GM18907 (cell line): ENCODE data around the gene RBKS.
A peak's percentile ranks its signal among the peaks of the same experiment; 100 is the strongest.
"Not testable (repeated sequence)": the region's sequence is repeated elsewhere in the genome, so short reads cannot be mapped to it uniquely, and the experiment has no call there.

Source experiments
- ATAC-seq: cut with Tn5 transposase; IDR thresholded peaks from one replicate; pipeline ENCODE4 v1.9.1; 2021; ENCODE audit warnings: mild to moderate bottlenecking, moderate library complexity; ENCODE audit not compliant: unreplicated experiment

The RBKS gene

DNA sequence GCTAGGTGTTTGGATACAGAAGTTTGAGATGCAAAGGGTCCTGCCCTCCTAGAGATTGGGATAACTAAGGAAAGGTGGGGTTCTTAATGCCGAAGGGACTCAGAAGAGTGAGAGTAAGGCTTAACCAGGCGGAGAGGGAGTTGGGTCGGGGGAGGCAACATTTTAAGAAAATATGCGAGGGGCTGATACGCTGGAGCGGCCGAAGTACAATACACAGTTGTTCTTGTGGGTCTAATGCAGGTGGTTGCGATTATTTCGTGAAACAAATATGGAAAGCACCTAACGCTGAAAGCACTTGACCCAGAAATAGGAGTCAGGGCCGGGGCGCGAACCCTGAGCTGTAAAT, 119.0 kb downstream of the RBKS start:
- peak; percentile 22 for ATAC-seq

DNA sequence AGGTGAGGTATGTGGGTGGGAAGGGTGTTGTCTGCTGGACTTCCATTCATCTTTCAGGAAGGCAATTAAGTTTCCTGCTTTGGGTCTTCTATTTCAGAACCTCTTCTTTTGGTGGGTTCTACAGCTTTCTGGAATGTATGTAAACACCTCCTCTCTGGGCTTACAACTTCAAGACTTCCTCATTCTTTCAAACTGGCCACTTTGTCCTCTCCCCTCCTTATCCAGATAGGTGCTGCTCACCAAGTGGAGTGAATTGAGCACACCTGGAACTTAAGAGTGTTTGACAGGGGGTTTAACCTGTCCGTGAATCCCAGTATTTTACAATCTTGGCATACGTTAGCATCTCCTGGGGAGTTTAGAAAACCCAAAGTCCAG, 123.9 kb downstream of the RBKS start:
- ATAC-seq, result no peak

DNA sequence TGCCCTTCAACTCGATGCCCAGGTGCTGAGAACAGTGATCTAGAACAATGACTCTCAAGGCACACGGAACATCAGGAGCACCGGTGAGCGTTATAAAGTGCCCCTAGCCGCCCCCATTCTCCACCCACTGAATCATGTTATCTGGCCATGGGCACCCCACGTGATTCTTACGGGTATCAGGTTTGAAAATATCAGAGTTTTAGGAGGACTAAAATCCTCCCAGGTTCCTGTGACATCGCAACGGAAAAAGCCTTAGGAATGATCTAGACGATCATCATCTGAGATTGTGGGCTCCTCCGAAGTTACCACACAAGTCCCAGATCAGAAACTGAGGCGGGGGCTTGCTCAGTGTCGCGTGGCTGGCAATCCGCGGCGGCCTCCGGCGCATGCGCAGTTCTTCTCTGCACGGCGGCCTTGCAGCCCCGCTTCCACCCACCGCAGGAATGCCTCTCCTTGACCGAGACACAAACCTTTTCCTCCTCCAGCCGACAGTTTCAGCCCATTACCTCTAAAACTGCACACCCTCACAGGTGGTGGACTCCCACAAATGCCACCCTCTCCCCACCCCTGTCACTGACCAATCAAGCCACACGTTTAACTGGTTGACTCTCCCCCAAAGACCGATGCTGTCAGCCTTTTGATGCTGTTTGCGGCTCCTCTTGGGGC, 124.4 kb downstream of the RBKS start:
- no peak for ATAC-seq

DNA sequence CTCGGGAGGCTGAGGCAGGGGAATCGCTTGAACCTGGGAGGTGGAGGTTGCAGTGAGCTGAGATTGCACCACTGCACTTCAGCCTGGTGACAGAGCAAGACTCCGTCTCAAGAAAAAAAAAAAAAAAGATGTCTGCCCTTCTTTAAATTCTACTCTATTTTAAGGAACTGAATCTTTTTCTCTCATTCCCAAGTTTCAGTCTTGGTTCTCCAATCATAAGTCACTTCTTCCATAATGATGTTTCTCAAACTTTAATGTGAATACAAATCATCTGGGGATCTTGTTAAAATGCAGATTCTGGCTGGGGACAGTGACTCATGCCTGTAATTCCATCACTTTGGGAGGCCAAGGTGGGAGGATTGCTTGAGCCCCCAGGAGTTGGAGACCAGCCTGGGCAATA, 125.7 kb downstream of the RBKS start:
- ATAC-seq, result not testable (repeated sequence)

DNA sequence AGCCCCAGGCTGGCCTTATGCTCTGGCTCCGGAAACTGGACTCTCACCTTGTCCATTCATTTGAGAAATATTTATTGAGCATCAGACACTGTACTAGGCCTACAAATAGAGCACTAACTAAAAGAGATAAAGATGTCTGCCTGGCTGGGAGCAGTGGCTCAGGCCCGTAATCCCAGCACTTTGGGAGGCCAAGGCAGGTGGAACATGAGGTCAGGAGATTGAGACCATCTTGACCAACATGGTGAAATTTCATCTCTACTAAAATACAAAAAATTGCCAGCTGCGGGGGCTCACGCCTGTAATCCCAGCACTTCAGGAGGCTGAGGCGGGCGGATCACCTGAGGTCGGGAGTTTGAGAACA, 126.3 kb downstream of the RBKS start:
- ATAC-seq, result no peak

DNA sequence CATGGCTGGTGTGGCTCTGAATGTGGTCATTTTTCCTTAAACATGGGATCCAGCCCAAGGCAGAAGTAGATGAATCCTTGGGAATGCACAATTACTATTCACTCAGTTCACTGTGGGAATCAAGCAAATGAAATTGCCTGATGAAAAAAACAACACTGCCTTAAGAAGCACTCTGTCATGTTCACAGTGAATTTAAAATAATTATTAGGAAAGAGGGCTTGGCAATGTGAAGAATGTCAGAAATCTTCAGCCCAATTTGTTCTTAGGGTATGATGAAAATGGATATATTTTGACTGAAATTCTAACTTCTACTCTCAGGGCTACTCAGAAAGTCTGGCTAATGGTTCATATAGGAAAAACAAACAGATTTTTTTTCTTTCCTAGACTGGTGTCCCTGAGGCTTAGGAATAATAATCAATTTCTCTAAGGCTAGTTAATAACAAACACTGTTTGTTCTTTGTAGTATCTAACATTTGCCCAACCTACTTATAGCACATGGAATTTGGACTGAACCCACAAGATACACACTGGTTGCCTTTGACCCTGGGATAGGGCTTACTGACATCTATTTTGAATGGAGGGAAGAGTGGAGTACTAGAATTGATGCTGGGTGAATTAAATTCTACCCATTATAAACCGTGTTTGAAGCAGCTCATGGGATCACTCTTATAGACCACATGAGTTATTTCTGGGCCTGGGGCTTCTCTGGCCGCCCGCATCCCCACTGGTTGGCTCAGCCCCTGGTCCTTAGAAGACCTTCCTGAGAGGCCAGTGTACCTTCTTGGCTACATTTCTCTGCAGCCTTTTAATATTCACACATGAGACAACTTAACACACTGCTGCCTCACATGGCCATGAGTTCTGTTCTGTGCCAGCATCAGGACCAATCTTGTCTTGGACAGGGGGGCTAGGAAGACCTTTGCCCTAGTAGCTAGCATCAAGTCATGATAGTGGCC, 127.0 kb downstream of the RBKS start:
- ATAC-seq, result no peak

DNA sequence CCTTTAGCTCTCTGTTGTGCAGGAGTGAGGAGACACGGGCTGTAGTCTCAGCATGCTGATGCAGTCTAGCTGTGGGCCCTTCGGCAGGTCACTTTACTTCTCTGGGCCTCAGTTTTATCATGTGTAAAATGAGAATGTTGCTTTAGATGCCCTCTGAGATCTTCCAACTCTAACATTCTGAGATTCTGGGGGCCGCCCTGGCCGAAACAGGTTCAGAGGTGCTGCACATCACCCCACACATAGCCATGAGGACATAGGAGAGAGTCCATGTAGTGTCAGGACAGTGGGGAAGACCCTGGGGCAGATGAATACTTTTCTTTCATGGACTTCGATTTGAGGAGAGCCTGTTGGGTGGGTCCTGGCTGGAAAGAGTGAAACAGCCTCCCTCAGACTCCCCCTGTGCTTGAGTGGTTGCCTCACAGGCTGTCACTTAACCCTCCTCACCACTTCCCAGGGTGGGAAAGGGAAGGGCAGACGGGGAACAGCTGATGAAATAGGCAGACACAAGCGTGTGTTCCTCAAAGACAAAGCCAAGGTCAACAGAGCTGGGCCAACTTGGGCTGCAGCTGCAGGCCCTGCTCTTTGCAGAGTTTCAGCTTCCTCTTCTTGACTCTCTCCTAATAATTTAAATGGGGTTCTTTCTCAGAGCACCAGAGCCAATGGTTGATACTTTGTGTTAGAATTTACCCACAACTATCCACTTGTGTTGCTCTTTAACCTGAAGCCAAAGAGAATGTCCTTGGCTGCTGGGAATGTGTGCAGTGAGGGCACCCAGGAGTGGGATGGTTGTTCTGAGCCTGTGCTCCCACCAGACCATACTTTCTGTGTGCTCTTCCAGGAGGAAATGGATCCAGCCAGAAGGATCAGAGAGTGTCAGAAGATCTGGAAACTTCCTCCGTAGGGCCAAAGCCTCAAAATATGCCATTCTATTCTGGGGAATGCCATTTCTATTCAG, 133.4 kb downstream of the RBKS start:
- ATAC-seq, result no peak

DNA sequence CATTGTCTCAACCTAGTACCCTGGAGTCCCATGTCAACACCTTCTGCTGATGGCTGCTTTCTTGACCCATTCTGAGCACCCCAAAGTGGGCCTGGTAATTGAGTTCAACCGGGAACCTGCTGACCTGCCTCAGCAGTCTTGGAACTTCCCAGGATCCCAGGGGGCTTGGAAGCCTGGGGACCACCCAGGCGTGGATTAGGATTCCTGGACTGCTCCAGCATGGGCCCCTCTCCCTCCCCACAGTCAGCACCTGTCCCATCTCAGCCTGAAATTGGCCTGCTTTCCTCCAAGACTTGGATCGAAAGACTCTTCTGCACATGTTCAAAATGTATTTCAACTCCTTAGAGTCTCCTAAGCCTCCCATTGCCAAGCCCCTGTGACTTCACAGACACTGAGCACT, 134.1 kb downstream of the RBKS start:
- no peak for ATAC-seq

DNA sequence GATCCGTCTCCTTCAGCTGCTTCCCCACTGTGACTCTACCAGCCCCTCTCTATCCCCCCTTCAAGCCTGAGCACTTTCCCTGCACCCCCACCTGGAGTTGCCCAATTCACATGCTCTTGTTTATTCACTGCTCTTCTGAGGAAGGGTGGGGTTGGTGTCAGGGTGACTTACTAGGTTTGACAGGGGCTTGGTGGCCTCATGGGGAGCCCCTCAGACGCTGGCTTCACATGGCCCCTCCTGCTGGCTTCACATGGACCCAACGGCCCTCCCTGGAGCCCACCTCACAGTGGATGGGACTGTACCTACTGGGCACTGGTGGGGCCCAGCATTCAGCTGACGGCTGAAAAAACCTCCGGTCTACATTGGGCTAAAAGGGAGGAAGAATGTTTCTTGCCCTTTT, 135.4 kb downstream of the RBKS start:
- ATAC-seq, result no peak

DNA sequence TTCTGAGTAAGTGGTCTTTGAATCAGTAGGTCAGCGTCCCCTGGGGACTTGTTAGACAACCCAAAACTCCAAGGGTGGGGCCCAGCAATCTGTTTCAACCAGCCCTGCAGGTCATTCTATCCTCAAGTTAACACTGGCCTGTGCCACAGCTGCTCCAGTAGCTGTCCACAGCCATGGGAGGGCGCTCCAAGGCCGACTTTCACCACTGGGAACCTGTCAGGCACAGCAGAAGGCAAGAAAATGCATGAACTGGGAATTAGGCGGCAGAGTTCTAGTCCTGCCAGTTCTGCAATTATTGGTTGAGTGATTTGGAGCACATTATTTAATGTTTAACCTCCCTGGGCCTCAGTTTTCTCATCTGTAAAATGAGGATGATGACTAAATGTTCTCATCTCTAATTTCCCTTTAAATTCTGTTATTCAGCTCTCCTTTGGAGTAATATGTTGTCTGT, 136.0 kb downstream of the RBKS start:
- no peak for ATAC-seq

DNA sequence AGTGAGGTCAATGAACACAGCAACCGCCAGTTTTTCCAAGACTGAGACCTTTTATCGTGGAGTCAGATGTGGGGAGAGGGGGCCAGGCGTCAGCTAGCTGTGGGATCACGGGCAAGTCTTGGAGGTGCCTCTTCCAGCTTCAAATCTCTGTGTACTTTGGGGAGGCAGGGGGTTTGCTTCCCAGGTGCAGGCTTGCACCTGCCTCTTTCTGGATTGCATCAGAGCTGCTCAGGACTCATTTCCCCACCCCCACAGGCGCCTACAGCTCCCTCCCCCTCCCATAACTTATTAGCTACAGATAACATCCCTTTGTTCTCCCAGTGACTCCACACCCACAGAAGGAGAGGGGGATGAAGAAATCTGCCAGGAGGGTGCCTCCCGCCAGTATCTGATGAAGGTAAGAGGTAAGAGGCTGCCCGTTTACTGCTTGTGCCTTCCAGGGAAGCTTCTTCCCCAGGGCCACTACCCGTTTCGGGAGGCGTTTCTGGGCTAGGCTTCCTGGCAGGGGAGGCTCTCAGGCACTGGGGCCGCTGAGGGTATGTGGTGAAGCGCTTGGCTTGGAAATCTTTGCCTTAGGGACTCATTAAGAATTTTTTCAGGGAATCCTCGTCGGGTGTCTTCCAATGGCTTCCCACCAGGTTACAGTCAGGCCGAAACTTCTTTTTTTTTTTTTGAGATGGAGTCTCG, 137.5 kb downstream of the RBKS start:
- ATAC-seq, result no peak

DNA sequence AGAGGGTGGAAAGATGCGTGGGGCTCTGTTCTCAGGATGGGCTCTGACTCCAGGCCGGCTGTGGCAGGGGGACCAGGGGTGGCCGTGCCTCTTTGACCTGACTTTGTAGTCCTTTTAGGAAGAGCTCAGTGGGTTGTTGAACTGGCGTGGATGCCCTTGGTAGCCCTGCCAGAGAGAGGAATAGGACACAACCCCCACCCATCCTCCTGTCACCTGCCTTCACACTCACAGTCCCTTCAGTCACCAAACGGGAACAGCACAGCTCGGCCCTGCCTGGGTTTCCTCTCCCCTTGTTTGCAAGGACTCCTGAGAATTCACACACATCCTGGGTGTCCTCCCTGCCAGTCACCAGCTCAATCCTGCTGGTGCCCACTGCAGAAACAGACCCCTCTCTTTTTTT, 138.8 kb downstream of the RBKS start:
- no peak for ATAC-seq

DNA sequence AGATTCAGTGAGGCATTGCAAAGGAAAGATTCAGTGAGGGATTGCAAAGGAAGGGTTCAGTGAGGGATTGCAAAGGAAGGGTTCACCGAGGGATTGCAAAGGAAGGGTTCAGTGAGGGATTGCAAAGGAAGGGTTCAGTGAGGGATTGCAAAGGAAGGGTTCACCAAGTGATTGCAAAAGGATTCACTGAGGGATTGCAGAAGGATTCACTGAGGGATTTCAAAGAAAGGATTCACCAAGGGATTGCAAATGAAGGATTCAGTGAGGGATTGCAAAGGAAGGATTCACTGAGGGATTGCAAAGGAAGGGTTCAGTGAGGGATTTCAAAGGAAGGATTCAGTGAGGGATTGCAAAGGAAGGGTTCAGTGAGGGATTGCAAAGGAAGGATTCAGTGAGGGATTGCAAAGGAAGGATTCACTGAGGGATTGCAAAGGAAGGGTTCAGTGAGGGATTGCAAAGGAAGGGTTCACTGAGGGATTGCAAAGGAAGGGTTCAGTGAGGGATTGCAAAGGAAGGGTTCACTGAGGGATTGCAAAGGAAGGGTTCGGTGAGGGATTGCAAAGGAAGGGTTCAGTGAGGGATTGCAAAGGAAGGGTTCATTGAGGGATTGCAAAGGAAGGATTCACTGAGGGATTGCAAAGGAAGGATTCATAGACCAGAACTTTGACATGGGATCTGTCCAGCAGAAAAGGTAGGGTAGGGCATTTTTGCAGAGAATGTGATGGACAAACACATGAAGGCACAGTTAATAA, 141.2 kb downstream of the RBKS start:
- ATAC-seq, result not testable (repeated sequence)

DNA sequence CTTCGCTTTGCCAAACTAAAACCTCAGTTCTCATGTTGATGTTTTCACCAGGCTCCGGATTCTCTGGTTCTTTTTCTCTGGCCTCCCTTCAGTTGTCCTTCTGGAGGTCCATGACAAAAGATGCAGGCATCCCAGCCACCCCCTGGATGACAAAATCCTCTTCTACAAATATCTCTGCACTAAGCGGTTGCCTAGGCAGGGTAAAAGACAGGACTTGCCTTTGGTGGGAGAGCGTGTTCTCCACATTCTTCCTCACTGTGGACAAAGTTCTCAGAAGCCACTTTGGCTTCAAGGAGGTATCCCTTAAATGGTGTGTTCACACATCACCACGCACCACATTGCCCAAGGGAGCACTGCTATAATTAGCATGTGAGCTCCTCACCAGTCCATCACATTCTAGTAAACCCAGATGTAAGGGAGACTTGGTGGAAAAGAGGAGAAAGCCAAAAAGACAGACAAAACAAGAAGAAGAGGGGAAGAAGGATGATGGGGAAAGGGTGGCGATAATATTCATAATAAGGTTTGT, 142.3 kb downstream of the RBKS start:
- no peak for ATAC-seq

DNA sequence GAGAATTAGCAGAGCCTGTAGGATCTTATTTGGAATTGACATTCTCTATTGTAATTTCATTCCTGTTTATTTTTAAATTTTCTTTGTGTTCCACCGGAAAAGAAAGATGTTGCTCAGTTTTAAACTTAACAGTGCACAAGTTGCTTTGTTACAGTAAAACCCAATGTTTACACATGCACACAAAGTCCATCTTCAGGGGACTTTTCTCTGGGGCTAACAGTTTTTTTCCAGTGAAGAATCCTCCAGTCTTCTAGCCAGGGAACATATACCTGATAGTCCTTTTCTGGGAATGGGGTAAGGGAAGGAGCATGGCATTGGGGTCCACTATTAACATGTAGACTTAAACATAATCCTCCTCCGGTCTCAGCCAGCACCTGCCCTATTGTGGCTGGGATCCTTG, 143.9 kb downstream of the RBKS start:
- no peak for ATAC-seq

DNA sequence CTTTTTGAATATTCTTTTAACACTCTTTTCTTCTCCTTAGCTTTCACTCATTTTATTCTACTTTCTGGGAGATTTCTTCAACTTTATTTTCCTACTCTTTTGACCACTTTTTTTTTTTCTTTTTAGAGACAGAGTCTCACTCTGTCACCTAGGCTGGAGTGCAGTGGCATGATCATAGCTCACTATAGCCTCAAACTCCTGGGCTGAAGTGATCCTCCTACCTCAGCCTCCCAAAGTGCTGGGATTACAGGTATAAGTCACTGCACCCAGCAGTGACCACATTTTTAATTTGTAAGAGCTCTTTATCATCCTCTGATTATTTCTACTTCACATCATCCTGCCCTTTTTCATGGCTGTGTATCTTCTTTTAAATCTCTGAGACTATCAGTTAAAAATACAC, 144.7 kb downstream of the RBKS start:
- ATAC-seq, result not testable (repeated sequence)

DNA sequence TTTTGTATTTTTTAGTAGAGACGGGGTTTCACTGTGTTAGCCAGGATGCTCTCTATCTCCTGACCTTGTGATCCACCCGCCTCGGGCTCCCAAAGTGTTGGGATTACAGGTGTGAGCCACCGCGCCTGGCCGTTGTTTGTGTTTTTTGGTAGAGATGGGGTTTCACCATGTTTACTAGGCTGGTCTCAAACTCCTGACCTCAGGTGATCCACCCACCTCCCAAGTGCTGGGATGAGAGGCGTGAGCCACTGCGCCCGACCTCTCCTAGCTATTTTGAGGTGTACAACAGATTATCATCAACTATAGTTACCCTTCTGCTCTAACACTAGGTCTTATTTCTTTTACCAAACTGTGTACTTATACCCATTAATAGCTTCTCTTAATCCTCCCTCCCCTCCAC, 147.6 kb downstream of the RBKS start:
- ATAC-seq, result no peak

DNA sequence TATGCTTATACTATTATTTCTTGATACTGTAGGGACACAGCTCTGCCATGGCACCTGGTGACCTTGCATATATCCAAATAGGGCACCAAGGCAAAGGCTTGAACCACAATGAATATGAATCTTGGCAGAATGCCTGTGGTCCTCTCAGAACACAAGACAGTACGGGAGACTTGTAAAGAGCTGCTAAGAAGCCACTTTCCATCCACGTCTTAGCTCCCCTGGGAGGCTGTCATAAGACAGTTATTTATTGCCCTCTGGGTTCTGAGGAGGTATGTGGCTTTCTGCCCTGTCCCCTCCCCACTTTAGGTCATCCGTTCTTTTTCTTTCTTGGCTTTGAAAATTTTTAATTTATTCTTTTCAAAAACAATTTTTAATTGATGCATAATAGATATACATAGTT, 148.5 kb downstream of the RBKS start:
- ATAC-seq, result no peak

DNA sequence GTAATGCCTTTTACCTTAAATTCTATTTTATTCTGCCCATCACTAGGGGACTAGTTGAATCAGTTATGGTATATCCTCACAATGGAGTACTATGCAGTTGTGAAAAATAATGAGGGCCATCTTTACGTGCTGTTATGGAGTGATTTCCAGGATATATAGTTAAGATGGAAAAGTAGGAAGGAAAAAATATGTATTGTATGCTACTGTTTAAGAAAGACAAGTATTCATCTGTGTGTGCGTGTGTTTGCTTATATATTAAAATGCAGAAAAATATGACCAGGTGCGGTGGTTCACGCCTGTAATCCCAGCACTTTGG, 151.2 kb downstream of the RBKS start:
- ATAC-seq, result no peak
